ENCODE data around the gene KCNN3.

The KCNN3 gene

DNA sequence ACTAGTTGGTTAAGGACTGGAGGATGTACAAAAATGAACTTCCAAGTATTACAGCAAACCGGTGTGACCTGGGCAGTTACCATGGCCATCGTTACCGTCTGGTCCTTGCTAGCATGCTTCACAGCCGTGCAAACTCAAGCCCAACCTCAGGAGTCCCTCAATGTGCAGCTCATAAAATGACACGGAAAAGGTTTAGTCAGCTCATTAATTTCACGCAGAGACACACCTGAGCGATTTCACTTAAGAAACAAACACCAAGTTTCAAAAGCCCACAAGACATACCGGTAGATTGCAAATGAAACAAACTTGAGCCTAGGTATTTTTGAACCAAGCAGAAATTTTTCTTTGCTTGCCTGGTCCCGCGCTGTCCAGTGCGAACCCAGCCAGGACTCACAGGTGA lies 157.1 kb downstream of the KCNN3 start:
- in situ Hi-C loops (cut with HindIII; ENCODE audit: low sequenced_read_pairs), result no loop called here
- TF ChIP-seq, protein P1, sequence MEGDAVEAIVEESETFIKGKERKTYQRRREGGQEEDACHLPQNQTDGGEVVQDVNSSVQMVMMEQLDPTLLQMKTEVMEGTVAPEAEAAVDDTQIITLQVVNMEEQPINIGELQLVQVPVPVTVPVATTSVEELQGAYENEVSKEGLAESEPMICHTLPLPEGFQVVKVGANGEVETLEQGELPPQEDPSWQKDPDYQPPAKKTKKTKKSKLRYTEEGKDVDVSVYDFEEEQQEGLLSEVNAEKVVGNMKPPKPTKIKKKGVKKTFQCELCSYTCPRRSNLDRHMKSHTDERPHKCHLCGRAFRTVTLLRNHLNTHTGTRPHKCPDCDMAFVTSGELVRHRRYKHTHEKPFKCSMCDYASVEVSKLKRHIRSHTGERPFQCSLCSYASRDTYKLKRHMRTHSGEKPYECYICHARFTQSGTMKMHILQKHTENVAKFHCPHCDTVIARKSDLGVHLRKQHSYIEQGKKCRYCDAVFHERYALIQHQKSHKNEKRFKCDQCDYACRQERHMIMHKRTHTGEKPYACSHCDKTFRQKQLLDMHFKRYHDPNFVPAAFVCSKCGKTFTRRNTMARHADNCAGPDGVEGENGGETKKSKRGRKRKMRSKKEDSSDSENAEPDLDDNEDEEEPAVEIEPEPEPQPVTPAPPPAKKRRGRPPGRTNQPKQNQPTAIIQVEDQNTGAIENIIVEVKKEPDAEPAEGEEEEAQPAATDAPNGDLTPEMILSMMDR (IDR thresholded peaks at IDR 0.05; ENCODE audit: low read depth, low read length, missing control alignments), result no peak
- H3K4me3 ChIP-seq (ENCODE audit: low read depth, low read length), result no peak overlapping the region
- no peak for DNase-seq (ENCODE audit: low read depth)

DNA sequence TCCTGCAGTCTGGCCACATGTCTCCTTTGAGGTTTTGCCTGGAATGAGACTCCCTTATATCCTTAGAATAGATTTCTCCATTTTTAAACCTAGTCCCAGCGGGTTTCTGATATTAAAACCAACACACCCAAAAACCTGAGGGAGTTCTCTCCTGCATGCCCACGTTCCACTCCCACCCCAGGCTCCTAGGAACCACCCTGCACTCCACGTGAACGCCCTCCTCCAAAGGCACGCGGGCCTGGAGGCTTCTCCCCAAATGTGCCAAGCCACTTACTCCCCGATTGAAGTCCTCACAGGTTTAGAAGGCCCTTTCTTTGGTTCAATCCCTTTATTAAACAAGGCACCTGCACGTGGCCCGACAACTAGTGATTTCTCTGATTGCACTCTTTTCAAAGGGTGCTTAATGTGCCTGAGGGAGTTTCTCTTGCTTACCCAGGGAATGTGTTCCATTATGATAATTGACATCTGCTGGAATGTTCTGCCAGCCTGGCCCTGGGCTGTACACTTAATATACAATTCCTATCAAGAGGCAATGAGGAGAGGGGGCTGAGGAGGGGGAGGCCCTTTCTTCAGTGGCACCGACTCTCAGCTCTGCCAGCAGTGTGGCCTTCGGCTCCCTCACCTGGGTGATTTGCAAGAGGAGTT lies 157.8 kb downstream of the KCNN3 start:
- H3K4me3 ChIP-seq (ENCODE audit: low read depth, low read length), result no peak overlapping the region
- TF ChIP-seq, protein P1 (IDR thresholded peaks at IDR 0.05; ENCODE audit: low read depth, low read length, missing control alignments), result no peak
- DNase-seq (ENCODE audit: low read depth), result no peak
- in situ Hi-C loops (cut with HindIII; ENCODE audit: low sequenced_read_pairs), result no loop called here

DNA sequence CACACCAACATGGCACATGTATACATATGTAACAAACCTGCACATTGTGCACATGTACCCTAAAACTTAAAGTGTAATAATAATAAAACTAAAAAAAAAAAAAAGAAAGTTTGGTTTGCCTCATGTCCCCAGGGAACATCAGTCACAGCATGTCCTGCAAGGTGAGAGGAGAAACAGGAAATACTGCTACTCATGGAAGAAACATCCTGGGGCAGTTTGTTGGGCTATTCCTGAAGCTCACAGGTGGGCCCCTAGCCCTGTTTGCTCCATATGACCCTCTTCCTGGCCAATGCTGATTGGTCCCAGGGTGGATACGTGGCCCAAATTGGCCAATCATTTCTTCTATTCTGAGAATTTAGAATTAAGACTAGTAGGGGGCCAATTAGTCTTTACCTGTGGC lies 158.7 kb downstream of the KCNN3 start:
- H3K4me3 ChIP-seq (ENCODE audit: low read depth, low read length), result no peak overlapping the region

DNA sequence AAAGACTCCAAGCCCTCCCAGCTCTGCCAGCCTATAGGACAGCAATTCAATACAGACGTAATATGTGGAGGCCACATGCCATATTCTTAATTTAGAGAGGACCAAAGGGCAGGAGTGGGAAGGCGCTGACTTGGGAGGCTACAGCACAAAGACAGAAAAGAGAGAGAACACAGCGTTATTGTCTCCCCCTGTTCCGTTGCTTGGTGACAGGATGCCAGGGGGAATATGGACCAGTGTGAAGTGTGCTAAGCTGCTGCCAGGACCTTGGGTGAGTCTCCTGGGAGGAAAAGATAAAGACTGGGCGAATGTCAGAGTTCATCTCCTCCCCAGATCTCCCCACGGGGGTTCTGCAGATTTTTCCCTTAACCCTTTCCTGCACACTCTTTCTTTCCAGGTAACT lies 160.0 kb downstream of the KCNN3 start:
- TF ChIP-seq, protein P1 (IDR thresholded peaks at IDR 0.05; ENCODE audit: low read depth, low read length, missing control alignments), result no peak
- in situ Hi-C loops (cut with HindIII; ENCODE audit: low sequenced_read_pairs), result no loop called here
- no peak overlapping the region for H3K4me3 ChIP-seq (ENCODE audit: low read depth, low read length)
- DNase-seq (ENCODE audit: low read depth), result no peak

More for the DNA sequence above, 158.7 kb downstream of the KCNN3 start:
- TF ChIP-seq, protein P1 (IDR thresholded peaks at IDR 0.05; ENCODE audit: low read depth, low read length, missing control alignments), result no peak
- DNase-seq (ENCODE audit: low read depth), result no peak
- in situ Hi-C loops (cut with HindIII; ENCODE audit: low sequenced_read_pairs), result no loop called here

DNA sequence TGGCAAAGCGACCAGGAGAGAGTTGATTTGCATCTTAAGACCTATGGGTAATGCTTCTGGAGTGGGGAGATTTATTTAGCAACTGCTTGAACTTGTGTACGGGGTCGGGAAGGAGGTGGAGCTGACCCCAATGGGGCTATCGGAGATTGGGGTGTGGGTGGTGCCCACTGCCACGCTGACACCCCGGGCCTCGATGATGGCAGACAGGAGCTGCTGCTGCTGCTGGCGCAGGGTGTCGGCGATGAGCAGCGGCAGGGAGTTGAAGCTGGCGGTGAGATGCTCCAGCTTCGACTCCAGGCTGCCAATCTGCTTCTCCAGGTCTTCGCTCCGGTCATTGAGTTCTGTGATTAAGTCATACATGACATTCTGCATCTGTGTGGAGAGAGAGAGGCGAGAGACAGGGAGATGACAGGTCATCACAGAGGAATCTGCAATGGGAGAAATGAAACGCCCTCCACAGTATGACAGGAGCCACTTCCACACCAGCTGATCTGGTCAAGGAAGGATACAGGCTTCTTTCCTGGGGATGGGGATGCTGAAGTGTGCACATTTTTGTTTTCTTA lies 162.1 kb downstream of the KCNN3 start:
- TF ChIP-seq, protein P1 (IDR thresholded peaks at IDR 0.05; ENCODE audit: low read depth, low read length, missing control alignments), result no peak
- in situ Hi-C loops (cut with HindIII; ENCODE audit: low sequenced_read_pairs), result no loop called here
- no peak overlapping the region for H3K4me3 ChIP-seq (ENCODE audit: low read depth, low read length)
- no peak for DNase-seq (ENCODE audit: low read depth)

DNA sequence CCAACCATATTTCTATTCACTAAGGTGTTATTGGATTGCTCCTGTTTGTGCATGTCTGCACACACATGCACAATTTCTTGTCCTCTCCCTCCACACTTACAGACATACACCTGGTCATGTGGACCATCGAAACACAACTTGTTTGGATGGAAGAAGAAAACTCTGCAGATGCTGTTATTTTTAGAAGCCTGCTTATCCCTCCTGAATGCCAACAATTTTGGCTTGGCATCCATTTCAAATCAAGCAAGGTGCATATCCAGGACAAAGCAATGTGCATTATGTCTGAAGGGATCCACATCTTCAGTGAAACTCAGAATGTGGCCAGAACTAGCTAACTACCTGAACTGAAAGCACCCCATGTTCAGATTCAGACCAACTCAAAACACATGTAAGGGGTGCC lies 163.2 kb downstream of the KCNN3 start:
- no peak for DNase-seq (ENCODE audit: low read depth)
- TF ChIP-seq, protein P1 (IDR thresholded peaks at IDR 0.05; ENCODE audit: low read depth, low read length, missing control alignments), result no peak
- in situ Hi-C loops (cut with HindIII; ENCODE audit: low sequenced_read_pairs), result no loop called here
- no peak overlapping the region for H3K4me3 ChIP-seq (ENCODE audit: low read depth, low read length)

Measured in astrocyte of the cerebellum (primary cell).